ENCODE data around the gene UBC. TPM values are rescaled to one million over a fixed set of nuclear protein-coding genes. Genes with fewer than 3 reads are reported as not detected.

The UBC gene
- total and polyA plus RNA-seq, 2 donors (not counting 1 experiment from before 2014, with no cell fraction given), result 953 to 4,477 TPM

GRCh38 chr12:124941170-124941527 lies 26.7 kb upstream of the UBC start:
- peaks cover 27 to 29% of the 10 kb centered on the region in 2 donors for H3K4me1 ChIP-seq (ENCODE audit: control insufficient read depth in 2 of 2, insufficient read depth in 2 of 2, low read length in 2 of 2)
- peak overlapping the region; percentile 82 for H3K4me2 ChIP-seq (replicated peaks; ENCODE audit: low read depth, low read length, poor library complexity, severe bottlenecking)
- no peak for TF ChIP-seq EZH2 (IDR thresholded peaks at IDR 0.05; ENCODE audit: borderline replicate concordance, insufficient read depth, low read depth, low read length, poor library complexity, severe bottlenecking)
- no peak for TF ChIP-seq CTCF (IDR thresholded peaks at IDR 0.05)
- H3K9ac ChIP-seq (ENCODE audit: low read length), result peak overlapping the region; percentile 81
- peak overlapping the region in 1 of 2 donors; percentile 44 for H3K27ac ChIP-seq (ENCODE audit: low read length in 2 of 2)
- WGBS (ENCODE audit: insufficient coverage), result 100% methylated on average over 2 of the region's 7 CpGs
- H3K27me3 ChIP-seq (replicated peaks in 1 of 4; ENCODE audit: control extremely low read depth in 1 of 4, control insufficient read depth in 3 of 4, insufficient read depth in 4 of 4, low read length in 3 of 4), result no peaks in the 10 kb centered on the region
- Mint-ChIP-seq H3K9me3 (ENCODE audit: insufficient read depth) (no peaks in the 10 kb centered on the region), H3K4me1 (peaks cover 14% of the 10 kb centered on the region), H3K27me3 (no peaks in the 10 kb centered on the region), H3K27ac (no peak overlapping the region), H3K4me3 (no peak overlapping the region)
- DNase-seq (peak; percentile 13), ATAC-seq (ENCODE audit: low read depth) (no peak)
- intact Hi-C loops (cut with micrococcal nuclease), result loop anchor here (2.0 kb wide), 1 partner anchor 48 kb away; the partner anchor contains the start of gene DHX37
- CTCF ChIA-PET, result interaction anchor here (0.7 to 10.2 kb wide), 15 partner anchors 10 to 905 kb away, joined by 3 to 392 read pairs (median 4); partner anchors contain the start of gene UBC
- H3K36me3 ChIP-seq (replicated peaks in 1 of 2; ENCODE audit: control extremely low read depth in 1 of 2, control insufficient read depth in 1 of 2, extremely low read depth in 1 of 2, insufficient read depth in 2 of 2, low read length in 1 of 2), result peaks cover 0 to 3% of the 10 kb centered on the region in 2 experiments
- no peaks in the 10 kb centered on the region for H3K9me3 ChIP-seq (ENCODE audit: control extremely low read depth in 1 of 3, control insufficient read depth in 2 of 3, insufficient read depth in 1 of 3, low read length in 2 of 3)
- H2AFZ ChIP-seq (ENCODE audit: insufficient read depth, low read depth, low read length, poor library complexity, severe bottlenecking), result peak overlapping the region; percentile 75
- POLR2A ChIA-PET, result interaction anchor here (0.6 to 4.0 kb wide), 7 partner anchors 13 to 35 kb away, joined by 3 to 58 read pairs (median 29); partner anchors contain the start of gene UBC
- no peaks in the 10 kb centered on the region for H4K20me1 ChIP-seq (ENCODE audit: control insufficient read depth, insufficient read depth, low read length, poor library complexity, severe bottlenecking)
- peak overlapping the region in 3 of 5 experiments; percentile 75 to 80 (median 75) for H3K4me3 ChIP-seq (ENCODE audit: control extremely low read depth in 1 of 5, extremely low read depth in 1 of 5, insufficient read depth in 1 of 5, low read depth in 2 of 5, low read length in 4 of 5)
- no peaks in the 10 kb centered on the region for H3K79me2 ChIP-seq (ENCODE audit: control insufficient read depth, insufficient read depth, low read length)
